GM21447 (cell line): ENCODE data around the gene SERINC2.
"Not testable (repeated sequence)": the region's sequence is repeated elsewhere in the genome, so short reads cannot be mapped to it uniquely, and the experiment has no call there.

Experiments
- ATAC-seq: cut with Tn5 transposase; IDR thresholded peaks from one replicate; pipeline ENCODE4 v1.9.1; 2021; ENCODE audit not compliant: unreplicated experiment

The SERINC2 gene

DNA sequence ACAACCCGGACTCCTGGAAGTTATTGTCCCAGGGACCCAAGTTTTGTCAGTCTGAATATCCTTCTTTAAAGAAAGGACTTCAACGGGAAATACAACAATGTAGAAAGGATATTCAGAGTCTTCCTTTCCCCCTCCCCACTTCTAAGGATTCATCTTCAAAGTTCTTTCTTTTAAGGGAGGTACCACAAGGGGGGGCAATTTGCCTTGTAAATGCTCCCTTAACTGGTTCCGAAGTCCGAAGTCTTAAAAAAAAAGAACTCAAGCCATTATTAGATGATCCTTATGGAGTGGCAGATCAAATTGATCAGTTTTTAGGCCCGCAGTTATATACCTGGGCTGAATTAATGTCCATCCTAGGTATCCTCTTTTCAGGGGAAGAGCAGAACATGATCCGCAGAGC lies 47.0 kb downstream of the SERINC2 start:
- ATAC-seq: no peak

- ATAC-seq: no peak
These were observed 54.1 kb downstream of the SERINC2 start for GRCh38 chr1:31467005-31467674.

- ATAC-seq: no peak
These were observed 57.8 kb downstream of the SERINC2 start for GRCh38 chr1:31470794-31471315.

DNA sequence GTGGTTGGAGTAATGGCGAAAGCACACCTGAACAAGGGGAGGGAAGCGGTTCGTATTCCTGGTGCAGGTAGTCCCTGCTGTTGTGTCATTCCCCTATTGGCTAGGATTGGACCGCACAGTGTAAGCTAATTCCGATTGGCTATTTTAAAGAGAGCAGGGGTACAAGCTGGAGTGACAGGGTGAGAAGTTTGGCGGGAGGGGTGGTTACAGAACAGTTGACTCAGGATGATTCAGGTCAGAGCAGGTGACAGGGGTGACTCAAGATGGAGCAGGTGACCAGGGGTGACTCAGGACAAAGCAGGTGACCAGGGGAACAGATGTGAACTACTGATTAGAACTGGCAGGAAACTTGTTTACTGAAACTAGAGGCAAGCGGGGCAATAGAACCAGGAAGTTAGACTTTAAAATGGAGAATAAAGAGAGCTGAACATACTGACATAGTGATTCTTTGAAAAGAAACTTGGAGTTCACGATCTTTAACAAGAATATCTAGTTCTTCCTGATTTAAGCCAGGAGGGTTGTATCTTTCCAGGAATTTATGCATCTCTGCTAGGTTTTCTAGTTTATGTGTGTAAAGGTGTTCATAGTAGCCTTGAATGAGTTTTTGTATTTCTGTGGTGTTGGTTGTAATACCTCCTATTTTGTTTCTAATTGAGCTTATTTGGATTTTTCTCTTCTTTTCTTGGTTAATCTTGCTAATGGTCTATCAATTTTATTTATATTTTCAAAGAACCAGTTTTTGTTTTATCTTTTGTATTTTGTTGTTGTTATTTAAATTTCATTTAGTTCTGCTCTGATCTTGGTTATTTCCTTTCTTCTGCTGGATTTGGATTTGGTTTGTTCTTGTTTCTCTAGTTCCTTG lies 58.7 kb downstream of the SERINC2 start:
- ATAC-seq: not testable (repeated sequence)

DNA sequence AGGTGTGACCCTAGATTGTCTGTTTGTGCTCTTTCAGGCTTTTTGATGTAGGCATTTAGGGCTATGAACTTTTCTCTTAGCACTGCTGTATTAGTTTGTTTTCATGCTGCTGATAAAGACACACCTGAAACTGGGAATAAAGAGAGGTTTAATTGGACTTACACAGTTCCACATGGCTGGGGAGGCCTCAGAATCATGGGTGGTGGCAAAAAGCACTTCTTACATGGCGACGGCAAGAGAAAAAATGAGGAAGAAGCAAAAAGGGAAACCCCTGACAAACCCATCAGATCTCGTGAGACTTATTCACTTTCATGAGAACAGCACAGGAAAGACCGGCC lies 59.3 kb downstream of the SERINC2 start:
- not testable (repeated sequence) for ATAC-seq

GRCh38 chr1:31472673-31473072 lies 59.7 kb downstream of the SERINC2 start:
- not testable (repeated sequence) for ATAC-seq

DNA sequence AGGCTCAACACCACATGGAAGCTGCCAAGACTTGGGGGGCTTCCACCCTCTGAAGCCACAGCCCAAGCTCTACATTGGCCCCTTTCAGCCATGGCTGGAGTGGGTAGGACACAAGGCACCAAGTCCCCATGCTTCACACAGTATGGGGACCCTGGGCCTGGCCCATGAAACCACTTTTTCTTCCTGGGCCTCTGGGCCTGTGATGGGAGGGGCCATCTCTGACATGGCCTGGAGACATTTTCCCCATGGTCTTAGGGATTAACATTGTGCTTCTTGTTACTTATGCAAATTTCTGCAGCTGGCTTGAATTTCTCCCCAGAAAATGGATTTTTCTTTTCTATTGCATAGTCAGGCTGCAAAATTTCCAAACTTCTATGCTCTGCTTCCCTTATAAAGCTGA lies 60.5 kb downstream of the SERINC2 start:
- not testable (repeated sequence) for ATAC-seq

- not testable (repeated sequence) for ATAC-seq
These were observed 61.6 kb downstream of the SERINC2 start for GRCh38 chr1:31474567-31474966.

DNA sequence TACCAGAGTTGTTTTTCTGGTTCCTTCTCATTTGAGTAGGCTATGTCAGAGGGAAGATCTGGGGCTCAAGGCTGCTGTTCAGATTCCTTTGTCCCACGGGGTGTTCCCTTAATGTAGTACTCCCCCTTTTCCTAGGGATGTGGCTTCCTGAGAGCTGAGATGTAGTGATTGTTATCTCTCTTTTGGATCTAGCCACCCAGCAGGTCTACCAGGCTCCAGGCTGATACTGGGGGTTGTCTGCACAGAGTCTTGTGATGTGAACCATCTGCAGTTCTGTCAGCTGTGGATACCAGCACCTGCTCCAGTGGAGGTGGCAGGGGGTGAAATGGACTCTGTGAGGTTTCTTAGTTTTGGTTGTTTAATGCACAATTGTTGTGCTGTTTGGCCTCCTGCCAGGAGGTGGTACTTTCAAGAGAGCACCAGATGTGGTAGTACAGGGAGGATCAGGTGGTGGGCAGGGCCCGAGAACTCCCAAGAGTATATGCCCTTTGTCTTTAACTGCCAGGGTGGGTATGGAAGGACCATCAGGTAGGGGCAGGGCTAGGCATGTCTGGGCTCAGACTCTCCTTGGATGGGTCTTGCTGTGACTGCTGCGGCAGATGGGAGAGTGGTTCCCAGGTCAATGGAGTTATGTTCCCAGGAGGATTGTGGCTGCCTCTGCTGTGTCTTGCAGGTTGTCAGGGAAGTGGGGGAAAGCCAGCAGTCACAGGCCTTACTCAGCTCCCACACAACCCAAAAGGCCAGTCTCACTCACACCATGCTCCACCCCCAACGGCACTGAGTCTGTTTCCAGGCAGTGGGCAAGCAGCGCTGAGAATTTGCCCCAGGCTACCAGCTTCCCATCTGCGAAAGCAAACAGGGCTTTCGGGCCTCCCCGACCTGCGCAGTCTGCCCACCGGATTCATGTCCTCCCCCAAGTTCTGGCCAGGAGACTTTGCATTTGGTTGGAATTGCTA lies 64.2 kb downstream of the SERINC2 start:
- peak; percentile 57 for ATAC-seq

DNA sequence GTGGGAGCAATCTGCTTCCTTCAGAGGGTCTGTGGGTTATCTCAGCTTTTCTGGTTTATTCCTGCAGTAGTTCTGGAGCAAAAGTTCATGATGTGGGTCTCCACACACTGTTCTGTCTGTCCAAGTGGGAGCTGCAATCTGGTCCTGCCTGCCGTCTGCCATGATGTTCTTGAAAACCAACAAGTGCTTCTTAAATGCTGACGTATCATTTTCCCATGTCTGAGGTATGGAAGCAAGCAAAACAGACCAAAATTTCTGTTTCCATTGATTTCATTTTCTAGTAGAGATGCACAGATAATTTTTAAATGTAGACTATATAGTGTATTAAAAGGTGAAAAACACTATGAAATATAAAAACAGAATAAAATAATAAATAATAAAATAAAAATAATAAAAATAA lies 65.2 kb downstream of the SERINC2 start:
- no peak for ATAC-seq

GRCh38 chr1:31479811-31480210 lies 66.8 kb downstream of the SERINC2 start:
- ATAC-seq: no peak

DNA sequence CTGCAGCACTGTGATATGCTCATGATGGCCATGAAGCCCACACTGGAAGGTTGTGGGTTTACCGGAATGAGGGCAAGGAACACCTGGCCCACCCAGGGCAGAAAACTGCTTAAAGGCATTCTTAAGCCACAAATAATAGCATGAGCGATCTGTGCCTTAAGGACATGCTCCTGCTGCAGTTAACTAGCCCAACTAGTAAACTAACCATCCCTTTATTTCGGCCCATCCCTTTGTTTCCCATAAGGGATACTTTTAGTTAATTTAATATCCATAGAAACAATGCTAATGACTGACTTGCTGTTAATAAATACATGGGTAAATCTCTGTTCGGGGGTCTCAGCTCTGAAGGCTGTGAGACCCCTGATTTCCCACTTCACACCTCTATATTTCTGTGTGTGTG lies 67.4 kb downstream of the SERINC2 start:
- ATAC-seq: not testable (repeated sequence)

DNA sequence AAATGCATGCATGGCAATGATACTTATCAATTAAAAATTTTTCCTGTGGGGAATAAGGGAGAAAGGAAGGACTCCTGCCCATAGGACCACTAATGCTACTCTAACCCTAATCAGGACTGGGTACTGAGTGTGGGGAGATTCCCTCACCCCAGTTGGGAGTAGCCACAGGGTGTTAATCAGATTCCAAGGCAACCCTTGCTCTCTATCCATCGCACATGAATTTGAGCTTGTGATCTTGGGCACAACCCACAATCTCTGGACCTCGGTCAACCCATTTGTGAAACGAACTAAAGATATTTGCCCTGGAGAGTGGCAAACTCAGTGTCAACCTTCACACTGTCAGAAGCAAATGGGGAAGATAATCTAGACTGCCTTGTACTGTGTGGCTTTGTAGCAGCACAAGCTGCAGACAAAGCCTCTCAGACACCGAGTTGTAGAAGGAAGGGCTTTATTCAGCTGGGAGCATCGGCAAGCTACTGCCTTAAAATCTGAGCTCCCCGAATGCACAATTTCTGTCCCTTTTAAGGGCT lies 69.5 kb downstream of the SERINC2 start:
- ATAC-seq: no peak

GRCh38 chr1:31483012-31483946 lies 70.3 kb downstream of the SERINC2 start:
- peak; percentile 77 for ATAC-seq
